NCI-H146 (cell line): Measurements from ENCODE around the gene CCDC190.
A peak's percentile ranks its signal among the peaks of the same experiment; 100 is the strongest.
"Not testable (repeated sequence)": the region's sequence is repeated elsewhere in the genome, so short reads cannot be mapped to it uniquely, and the experiment has no call there.

Source experiments
- DNase-seq: peaks from one replicate; lab custom pipeline; 2025; lab: John Stamatoyannopoulos, UW

CCDC190 gene

DNA sequence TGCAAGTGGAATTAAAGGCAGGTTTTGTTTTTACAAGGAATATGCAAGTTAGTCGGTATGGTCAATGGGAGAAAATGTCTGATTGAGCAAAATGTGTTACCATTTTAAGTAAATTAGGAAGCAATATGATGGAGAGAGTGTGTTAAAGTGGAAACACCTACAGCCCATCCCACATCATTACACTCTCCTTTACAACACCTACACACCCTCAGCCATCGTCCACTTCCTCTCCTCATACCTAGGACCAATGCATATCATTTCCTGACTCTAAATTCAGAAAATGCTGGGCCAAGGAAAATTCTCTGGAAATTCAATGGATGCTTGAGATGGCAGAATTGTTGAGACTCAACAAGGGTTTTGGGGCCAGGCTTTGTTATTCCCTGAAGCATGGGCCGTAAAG lies 16.4 kb upstream of the CCDC190 start:
- DNase-seq, result no peak

DNA sequence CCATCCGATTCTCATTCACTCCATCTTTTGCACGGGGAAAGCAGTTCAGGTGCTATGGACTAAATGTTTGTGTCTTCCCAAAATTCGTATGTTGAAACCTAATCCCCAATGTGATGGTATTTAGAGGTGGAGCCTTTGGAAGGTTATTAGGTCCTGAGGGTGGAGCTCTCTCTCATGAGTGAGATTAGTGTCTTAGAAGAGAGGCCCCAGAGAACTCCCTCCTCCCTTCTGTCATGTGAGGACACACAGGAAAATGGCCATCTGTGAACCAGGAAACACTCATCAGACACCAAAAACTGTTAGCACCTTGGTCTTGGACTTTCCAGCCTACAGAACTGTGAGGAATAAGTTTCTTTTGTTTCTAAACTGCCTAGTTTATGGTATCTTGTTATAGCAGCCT lies 15.8 kb upstream of the CCDC190 start:
- DNase-seq, result no peak

DNA sequence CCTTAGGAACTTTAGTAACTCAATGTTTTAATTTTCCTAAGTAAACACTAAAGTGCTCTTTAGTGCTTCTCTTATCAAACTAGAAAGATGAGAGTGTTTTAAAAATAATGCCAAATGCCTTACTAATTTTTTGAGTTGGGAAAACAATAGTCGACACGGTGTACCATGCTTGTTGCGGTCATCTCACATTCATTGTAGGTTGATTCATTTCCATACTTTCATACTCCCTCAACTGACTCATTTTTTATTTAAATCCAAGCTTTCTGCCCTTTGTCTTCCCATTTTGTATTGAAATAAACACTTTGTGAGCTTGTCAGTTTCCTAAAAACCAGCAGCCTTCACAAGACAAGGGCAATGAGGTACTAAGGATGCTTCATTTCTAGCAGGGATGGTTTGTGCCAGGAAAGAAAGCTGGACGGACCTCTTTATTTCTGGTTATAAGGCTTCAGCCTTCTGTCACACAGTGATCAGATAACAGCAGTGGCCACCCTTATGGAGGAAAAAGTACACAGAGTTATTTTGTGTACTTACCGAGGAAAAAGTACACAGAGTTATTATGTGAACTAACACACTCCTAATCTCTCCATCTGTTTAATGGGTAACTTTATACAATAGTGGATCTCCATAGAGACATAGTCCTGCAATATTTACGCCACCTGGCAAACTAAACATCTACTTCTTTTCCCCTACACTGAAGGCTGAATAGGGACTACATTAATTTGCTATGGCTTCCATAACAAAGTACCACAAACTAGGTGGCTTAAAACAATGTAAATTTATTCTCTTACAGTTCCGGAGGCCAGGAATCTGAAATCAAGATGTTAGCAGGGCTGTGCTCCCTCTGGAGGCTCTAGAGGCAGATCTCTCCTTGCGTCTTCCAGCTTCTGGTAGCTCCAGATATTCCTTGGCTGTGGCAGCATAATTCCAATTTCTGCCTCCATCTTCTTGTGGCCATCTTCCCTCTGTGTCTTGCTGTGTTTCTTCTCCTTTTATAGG lies 13.0 kb upstream of the CCDC190 start:
- DNase-seq, result peak; percentile 69

DNA sequence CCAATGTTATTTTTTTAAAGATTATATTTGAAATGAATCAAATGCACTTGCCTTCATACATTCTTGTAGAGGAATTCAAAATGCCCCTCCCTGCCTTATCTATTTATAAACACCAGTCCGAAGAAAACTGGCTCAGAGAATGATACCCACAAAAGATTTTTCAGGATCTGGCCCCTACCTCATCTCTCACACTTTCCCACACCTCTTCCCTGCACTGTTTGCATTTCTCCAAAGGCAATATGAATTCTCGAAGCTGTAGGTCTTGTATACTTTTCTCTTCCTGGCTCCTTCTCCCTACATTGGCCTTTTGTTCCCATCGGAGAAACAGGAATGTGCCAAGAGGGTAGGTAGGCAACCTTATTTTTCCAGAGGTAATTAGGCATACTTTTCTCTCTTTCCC lies 12.0 kb upstream of the CCDC190 start:
- no peak for DNase-seq

DNA sequence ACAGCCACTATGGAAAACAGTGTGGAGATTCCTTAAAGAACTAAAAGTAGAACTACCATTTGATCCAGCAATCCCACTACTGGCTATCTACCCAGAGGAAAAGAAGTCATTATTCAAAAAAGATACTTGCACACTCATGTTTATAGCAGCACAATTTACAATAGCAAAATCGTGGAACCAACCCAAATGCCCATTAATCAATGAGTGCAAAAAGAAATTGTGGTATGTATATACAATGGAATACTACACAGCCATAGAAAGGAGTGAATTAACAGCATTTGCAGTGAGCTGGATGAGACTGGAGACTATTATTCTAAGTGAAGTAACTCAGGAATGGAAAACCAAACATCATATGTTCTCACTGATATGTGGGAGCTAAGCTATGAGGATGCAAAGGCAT lies 10.4 kb upstream of the CCDC190 start:
- DNase-seq, result not testable (repeated sequence)

- no peak for DNase-seq
These were observed 8.0 kb upstream of the CCDC190 start for GRCh38 chr1:162868972-162869371.

GRCh38 chr1:162861625-162862024 lies 650 bp upstream of the CCDC190 start:
- DNase-seq, result no peak

DNA sequence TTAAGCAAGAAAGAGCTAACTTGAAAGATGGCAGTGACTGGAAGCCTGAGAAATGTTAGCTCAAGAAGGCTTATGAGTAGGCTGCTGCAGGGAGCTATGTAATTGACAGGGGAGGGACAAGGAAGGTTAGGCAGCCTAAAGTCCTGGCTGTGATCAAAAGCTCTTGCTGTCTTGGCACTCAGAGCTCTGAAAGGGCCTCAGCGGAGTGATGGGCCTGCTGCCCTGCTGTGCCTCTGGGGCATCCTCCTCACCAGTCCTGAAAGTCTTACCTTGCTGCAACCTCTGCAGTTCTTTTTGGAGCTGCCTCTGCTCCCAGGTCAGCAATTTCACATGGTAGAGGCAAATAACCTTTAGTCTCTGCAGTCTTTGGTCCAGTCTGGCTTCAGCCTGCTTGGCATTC lies 1.8 kb downstream of the CCDC190 start:
- no peak for DNase-seq

GRCh38 chr1:162857850-162858249 lies 3.1 kb downstream of the CCDC190 start:
- DNase-seq, result no peak

DNA sequence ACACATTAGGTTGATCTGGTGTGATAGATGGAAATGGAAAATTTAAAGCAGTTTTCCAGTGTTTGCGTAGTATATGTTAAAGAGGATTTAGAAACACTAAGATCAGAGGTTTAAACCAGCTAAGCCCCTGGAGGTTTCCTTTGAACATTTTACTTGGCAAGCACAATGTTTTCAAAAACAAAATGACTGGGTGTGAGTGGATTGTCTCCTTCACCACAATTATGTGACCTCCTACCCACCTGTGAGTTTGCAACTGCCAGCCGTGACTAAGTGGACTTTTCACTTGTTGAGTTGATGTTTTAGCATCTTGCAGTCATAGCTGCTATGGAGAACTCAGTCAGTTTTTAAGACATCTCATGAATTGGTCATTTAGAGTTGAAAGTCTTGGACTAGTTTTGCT lies 4.7 kb downstream of the CCDC190 start:
- DNase-seq, result no peak

DNA sequence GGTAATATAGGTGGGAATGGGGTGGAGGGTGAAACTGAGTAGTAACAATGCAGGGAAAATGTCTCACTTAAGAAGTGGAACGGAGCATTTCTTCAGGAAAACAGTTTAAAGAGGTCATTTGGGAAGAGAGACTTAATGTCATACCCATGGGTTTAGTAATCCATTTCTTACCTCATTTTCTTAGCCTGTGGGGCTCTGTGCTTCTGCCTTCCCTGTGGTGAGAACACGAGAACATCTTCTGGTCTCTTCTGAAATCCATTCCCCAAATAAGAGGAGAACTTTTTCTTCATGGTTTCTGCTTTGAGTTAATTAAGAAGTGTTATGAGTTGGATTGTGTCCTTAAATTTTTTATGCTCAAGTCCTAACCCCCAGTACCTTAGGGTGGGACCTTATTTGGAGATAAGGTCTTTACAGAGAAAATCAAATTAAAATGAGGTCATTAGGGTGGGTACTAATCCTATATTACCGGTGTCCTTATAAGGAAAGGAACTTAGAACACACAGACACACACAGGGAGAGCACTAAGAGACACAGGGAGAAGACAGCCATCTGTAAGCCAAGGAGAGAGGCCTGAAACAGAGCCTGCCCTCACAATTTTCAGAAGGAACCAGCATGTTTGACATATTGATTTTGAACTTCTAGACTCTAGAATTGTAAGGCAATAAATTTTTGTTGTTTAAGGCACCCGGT lies 5.4 kb downstream of the CCDC190 start:
- DNase-seq, result no peak

- DNase-seq, result peak; percentile 78
These were observed 6.6 kb downstream of the CCDC190 start for GRCh38 chr1:162854245-162854882.

DNA sequence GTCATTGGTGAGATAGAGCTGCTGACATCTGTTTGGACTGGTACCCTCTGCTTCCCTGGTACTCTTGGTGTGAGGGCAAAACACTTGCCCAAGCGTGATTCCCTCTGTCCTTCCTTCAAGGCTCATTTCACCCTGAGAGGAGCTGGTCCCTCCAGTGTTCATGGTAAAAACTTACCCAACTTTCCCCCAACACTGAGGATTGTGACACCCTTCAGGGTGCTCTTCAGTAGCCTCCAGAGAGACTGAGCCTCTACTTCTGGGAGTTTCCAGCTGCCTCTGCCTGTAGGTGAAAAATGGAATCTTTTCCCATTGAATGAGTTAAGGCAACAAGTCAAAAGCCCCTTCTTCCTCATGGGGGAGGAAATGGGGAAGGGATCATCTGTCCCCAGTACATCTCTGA lies 9.6 kb downstream of the CCDC190 start:
- no peak for DNase-seq

- no peak for DNase-seq
These were observed 11.3 kb downstream of the CCDC190 start for GRCh38 chr1:162849711-162850110.

DNA sequence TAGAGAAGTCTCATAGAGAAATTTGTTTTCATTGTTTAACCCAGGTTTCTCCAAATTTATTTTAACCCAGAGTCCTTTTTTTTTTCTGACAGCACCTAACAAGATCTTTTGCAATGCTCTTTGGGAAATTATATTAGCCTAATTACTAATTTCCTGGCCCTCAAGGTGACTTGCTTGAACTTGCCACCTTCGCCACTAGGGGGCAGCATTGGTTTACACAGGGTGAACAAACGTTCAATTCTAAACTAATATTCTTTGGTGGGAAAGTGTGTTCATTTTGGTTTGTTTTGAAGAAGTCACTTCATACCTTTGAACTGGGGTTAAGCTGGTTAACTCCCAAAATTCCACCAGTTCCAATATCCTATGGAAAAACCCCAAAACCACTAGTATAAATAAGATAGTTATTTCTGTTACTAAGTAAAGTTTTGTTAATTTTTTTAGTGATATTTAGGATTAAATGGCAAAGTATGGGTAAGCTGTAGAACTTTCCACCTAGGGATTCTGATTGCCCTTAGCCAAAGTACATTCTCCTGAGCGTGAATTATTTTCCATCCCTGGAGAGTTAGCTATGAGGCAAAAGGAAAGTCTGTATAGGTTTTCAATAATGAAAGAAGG lies 13.0 kb downstream of the CCDC190 start:
- peak; percentile 76 for DNase-seq

GRCh38 chr1:162846256-162847212 lies 14.4 kb downstream of the CCDC190 start:
- DNase-seq, result no peak

- DNase-seq, result no peak
These were observed 16.8 kb downstream of the CCDC190 start for GRCh38 chr1:162844153-162844552.

DNA sequence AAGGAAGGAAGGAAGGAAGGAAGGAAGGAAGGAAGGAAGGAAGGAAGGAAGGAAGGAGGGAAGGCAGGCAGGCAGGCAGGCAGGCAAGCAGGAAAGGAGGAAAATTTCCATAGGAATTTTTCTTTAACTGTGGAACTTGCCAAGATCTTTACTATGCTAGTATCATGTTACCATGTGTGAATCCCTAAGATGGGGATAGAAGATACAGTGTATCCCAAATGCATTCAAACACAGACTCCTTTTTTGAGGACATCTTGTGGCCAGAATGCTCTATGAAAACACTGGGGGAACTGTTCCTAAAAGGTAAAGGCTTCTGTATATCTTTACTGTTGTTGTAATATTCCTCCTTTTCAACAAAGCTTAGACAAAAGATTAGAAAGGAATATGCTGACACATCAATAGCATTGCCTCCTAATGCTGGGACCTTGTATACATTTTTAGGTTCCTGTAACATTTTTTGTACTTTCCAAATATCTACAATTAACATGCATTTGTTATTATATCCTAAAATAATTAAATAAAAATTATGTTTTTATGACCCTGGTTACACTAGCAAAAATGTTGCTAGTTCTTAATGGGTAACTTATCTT lies 20.6 kb downstream of the CCDC190 start:
- no peak for DNase-seq

GRCh38 chr1:162838863-162839262 lies 22.1 kb downstream of the CCDC190 start:
- DNase-seq, result no peak

DNA sequence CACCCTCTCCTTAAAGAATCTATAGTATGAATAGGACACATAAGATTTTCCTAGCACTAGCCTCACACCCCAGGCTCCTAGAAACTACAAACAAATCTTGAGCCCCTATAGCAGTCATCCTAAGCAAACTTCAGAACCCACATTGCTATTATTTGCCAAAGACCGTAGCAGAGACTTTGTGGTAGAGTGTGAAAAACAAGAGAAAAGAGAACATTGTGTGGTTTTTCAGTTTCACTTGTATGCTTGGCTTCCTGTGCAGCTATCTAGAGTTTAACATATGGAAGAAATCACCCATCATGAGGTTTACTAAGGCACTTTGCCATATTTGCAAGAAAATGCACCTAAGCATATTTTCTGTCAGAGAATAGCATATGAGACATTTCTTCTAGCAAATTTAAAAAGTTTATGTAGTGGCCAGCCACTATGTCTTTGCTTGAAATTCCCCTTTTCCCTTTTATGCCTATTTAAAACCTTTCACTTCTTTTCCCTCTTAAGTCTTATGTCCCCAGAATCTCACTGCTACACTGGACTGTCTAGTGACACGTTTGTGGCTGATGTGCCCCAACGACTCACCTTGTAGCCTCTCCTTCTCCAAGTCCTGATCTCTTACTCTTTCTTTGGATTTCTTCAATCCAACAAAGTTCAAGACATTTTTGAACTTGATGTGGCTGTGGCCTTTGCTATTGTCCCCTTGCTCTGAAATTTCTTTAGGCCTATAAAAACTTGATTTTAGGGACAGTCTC lies 25.6 kb downstream of the CCDC190 start:
- DNase-seq, result no peak
